Lower lobe of right lung (tissue), 2 donors: ENCODE data around the gene CACNA1I. TPM values are rescaled to one million over a fixed set of nuclear protein-coding genes. Genes with fewer than 3 reads are reported as not detected.

Experiments
- ATAC-seq, 2 donors: fragments of 200-7000 bp; cut with Tn5 transposase; one replicate each; pipeline ENCODE4 v1.9.1; 2020 to 2022; ENCODE audit warnings: mild to moderate bottlenecking in 2 of 2, moderate library complexity in 2 of 2
- DNase-seq: peaks from one replicate; pipeline ENCODE4 v3.0.0-alpha.2; 2020
- H3K27ac ChIP-seq: fragments of 200-600 bp; one replicate; pipeline ENCODE4 v1.8.0; 2022
- H3K27me3 ChIP-seq: fragments of 200-600 bp; one replicate; pipeline ENCODE4 v1.8.0; 2022; ENCODE audit warnings: low read depth
- H3K36me3 ChIP-seq: fragments of 200-600 bp; one replicate; pipeline ENCODE4 v1.8.0; 2022; ENCODE audit warnings: mild to moderate bottlenecking
- H3K4me1 ChIP-seq: fragments of 200-600 bp; one replicate; pipeline ENCODE4 v1.8.0; 2022
- H3K4me3 ChIP-seq: fragments of 200-600 bp; one replicate; pipeline ENCODE4 v1.8.0; 2022; ENCODE audit warnings: mild to moderate bottlenecking
- H3K9me3 ChIP-seq: fragments of 200-600 bp; one replicate; pipeline ENCODE4 v1.8.0; 2022
- intact Hi-C: fragments of 100-400 bp; cut with DNase I; formaldehyde crosslinking; loops from one replicate; pipeline ENCODE4 v1.11.0; 2022
- total RNA-seq: library from RNA; stranded (reverse); fragmentation: NEBNext Ultra II Directional; extraction: Animal tissue kit (Norgen Biotek cat#: 25700); gene quantifications from one replicate; pipeline ENCODE4 v1.2.1, GENCODE V29; 2021
- TF ChIP-seq, protein P1 (sequence below): fragments of 200-600 bp; IDR thresholded peaks from one replicate; pipeline ENCODE4 v1.8.0; 2022; ENCODE audit warnings: antibody characterized with exemption, mild to moderate bottlenecking
- donor health status: DM: no; HTN: yes; CAD: no; lungs with severe emphysema.

The CACNA1I gene
- total RNA-seq, 1 donor from 2014 or later = 0.21 TPM

DNA sequence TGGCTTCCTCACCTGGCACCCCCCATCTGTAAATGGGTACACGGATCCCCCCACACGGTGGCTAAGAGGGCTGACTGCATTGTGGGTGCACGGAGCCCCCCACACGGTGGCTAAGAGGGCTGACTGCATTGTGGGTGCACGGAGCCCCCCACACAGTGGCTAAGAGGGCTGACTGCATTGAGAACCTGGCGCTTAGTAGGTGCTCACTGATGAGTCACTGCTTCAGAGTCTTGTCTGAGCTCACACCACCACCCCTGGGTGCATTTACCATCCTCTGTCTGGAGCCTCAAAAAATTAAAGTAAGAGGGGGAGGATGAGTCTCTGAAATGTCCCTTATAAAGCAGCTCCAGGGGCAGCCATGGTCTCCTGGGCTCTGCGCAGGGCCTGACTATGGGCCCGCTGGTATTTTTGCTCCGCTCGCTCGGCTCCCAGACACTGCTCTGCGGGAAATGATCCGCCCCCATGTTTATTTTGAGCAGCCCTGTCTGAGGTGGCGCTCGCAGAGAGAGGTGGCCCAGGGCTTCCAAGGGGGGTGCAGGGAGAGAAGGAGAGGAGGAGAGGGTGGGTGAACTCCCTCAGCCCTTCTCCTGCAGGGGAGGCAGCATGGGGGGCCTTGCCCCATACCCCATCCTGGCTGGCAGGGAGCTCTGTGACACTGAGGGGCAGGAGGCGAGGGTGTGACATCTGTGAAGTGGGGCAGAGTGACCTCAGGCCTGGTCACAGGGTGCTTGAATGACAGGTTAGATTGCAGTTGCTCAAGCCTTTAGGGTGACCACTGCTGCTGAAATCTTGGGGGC is 82.6 kb downstream of the CACNA1I start:
- Histone ChIP-seq H3K9me3 (no peaks in the 10 kb centered on the region), H3K27ac (no peak overlapping the region), H3K4me3 (no peak overlapping the region), H3K4me1 (peaks cover 2% of the 10 kb centered on the region), H3K36me3 (no peaks in the 10 kb centered on the region), H3K27me3 (peaks cover 30% of the 10 kb centered on the region)
- intact Hi-C loops = no loop called here
- ATAC-seq (no peak), DNase-seq (no peak)
- TF ChIP-seq, protein P1, sequence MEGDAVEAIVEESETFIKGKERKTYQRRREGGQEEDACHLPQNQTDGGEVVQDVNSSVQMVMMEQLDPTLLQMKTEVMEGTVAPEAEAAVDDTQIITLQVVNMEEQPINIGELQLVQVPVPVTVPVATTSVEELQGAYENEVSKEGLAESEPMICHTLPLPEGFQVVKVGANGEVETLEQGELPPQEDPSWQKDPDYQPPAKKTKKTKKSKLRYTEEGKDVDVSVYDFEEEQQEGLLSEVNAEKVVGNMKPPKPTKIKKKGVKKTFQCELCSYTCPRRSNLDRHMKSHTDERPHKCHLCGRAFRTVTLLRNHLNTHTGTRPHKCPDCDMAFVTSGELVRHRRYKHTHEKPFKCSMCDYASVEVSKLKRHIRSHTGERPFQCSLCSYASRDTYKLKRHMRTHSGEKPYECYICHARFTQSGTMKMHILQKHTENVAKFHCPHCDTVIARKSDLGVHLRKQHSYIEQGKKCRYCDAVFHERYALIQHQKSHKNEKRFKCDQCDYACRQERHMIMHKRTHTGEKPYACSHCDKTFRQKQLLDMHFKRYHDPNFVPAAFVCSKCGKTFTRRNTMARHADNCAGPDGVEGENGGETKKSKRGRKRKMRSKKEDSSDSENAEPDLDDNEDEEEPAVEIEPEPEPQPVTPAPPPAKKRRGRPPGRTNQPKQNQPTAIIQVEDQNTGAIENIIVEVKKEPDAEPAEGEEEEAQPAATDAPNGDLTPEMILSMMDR = no peak

DNA sequence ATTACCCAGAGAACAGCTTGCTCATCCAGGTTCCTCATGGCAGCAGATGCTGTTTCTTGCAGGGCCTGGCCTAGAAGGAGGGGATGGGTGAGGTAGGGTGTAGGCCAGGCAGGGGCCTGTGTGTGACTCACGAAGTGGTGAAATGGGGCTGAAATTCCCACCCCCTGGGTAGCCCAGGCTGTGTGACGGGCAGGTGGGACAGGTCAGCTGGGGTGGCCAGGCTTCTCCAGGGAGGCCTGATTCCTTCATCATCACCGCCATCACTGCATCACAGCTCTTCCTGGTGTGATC is 83.2 kb downstream of the CACNA1I start:
- intact Hi-C loops = no loop called here
- peaks cover 5% of the 10 kb centered on the region for H3K4me1 ChIP-seq
- H3K36me3 ChIP-seq = no peaks in the 10 kb centered on the region
- ATAC-seq (no peak), DNase-seq (no peak)
- H3K27me3 ChIP-seq = peaks cover 31% of the 10 kb centered on the region
- H3K9me3 ChIP-seq = no peaks in the 10 kb centered on the region
- no peak overlapping the region for H3K27ac ChIP-seq
- TF ChIP-seq, protein P1 = no peak
- no peak overlapping the region for H3K4me3 ChIP-seq

DNA sequence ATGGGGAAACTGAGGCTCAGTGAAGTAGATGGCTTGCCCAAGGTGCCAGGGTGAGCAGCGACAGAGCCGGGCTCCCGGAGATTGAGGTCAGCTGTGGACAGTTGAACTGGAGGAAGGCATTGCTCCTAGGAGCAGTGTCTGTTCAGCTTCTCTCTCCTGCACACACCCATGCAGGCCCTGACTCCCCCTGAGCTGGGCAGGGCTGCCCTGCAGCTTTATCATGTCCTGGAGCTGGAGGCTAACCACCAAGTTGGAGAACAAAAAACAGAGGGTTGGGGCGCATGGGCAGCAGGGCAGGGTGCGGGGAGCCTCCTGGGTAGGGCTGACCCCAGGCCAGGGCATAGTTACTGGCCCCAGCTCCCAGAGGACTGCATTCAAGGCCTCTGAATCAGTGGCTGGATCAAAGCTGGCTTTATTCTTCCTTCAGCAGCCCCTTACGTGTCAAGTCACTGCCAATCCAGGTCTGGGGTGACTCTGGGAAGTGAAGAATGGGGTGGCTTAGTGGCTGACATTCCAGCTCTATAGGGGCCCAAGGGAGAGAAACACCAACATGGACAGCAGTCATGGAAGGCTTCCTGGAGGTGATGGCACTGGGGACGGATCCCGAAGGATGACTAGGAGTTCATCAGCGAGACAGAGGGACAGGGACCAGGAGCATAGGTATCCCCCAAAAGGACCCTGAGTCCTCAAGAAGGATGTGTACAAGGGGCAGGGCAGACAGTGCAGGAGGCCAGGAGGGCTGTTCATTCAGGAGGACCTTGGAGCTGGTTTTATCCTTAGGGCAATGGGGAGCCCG is 83.8 kb downstream of the CACNA1I start:
- Histone ChIP-seq H3K9me3 (no peaks in the 10 kb centered on the region), H3K4me1 (peaks cover 5% of the 10 kb centered on the region), H3K36me3 (no peaks in the 10 kb centered on the region), H3K4me3 (no peak overlapping the region), H3K27me3 (peaks cover 31% of the 10 kb centered on the region), H3K27ac (no peak overlapping the region)
- no peak for DNase-seq
- intact Hi-C loops = no loop called here
- no peak for ATAC-seq
- TF ChIP-seq, protein P1 = no peak

DNA sequence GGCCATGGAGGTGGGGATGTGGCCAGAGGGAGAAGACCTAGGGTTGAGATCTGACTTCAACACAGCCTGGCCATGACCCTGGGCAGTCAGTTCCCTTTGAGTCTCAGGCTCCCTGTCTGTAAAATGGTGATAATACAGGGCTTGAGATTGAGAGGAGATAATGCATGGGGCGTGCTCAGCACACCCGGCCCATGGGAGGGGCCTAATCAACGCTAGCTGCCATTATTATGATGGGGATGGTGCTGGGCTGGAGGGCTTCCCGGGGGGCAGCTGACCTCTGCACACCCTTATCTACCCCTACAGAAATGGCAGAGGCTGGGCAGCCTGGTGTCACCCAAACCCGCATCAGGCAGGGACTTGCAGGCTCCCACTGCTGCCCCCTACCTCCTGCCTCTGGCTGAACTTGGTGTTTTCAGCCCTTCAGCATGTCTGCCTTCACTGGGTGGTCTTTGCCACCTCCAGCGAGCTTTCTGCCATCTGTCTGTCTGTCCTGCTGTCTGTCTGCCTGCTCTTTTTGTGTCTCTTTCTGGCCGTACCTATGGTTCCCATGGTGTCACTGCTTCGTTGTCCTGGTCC is 84.5 kb downstream of the CACNA1I start:
- TF ChIP-seq, protein P1 = no peak
- DNase-seq = no peak
- no peak for ATAC-seq
- intact Hi-C loops = no loop called here
- Histone ChIP-seq H3K27me3 (peaks cover 38% of the 10 kb centered on the region), H3K36me3 (no peaks in the 10 kb centered on the region), H3K9me3 (no peaks in the 10 kb centered on the region), H3K4me3 (no peak overlapping the region), H3K27ac (no peak overlapping the region), H3K4me1 (peaks cover 5% of the 10 kb centered on the region)

DNA sequence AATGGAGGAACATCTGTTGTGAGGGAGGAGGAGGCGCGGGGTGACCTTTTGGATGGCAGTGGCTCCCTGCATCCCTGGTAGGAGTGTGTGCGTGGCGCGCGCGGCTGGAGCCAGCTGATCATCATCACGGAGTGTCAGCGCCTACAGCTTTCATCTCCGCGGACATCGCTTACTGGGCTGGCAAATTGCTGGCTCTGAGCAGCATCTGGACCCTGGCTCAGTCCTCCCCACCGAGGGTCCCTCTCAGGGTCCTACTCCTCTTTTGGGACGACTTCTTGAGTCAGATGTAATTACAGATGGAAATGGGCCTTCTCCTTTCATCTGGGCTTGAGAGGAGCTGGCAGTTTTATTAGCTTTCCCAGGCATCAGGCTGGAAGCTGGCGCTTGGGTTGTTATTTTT is 85.3 kb downstream of the CACNA1I start:
- TF ChIP-seq, protein P1 = no peak
- DNase-seq = no peak
- intact Hi-C loops = no loop called here
- no peak for ATAC-seq
- Histone ChIP-seq H3K27me3 (peaks cover 45% of the 10 kb centered on the region), H3K4me3 (no peak overlapping the region), H3K9me3 (no peaks in the 10 kb centered on the region), H3K36me3 (no peaks in the 10 kb centered on the region), H3K27ac (no peak overlapping the region), H3K4me1 (peaks cover 5% of the 10 kb centered on the region)
